HepG2 (cell line): ENCODE data around the gene PRR35. TPM values are rescaled to one million over a fixed set of nuclear protein-coding genes. Genes with fewer than 3 reads are reported as not detected.

ENCODE experiments used
- ATAC-seq: fragments of 200-7000 bp; cut with Tn5 transposase; 3 replicates; pipeline ENCODE4 v1.9.1; 2020; ENCODE audit warnings: mild to moderate bottlenecking, moderate library complexity
- BruUV-seq: library from RNA; stranded (reverse); fragments of 400-500 nt; replicated peaks from 2 replicates; lab custom pipeline; 2021; lab: Mats Ljungman, UMichigan
- CTCF ChIA-PET: fragments of 300-600 bp; formaldehyde crosslinking; extraction: SDS; loops from one replicate; lab custom pipeline; 2021; ENCODE audit warnings: low total read pairs, inconsistent platforms, low intra/inter-chr PET ratio; lab: Yijun Ruan, JAX
- POLR2A ChIA-PET: fragments of 350-600 bp; sonication (Branson Sonifier 250); formaldehyde crosslinking; loops from one replicate; lab custom pipeline; 2020; ENCODE audit warnings: antibody characterized with exemption, inconsistent platforms; lab: Yijun Ruan, JAX
- DNase-seq: peaks from one replicate; pipeline ENCODE4 v3.0.0-alpha.2; 2015; ENCODE audit warnings: low spot score
- FAIRE-seq: peaks from 3 replicates; lab custom pipeline; 2011; peaks lifted over from hg19 to GRCh38; lab: Jason Lieb, UNC
- H2AFZ ChIP-seq: one replicate; pipeline ENCODE4 v1.6.1; 2011; ENCODE audit warnings: low read length, inconsistent platforms
- H3K27ac ChIP-seq: fragments of 300-600 bp; 3 replicates; pipeline ENCODE4 v1.8.0; 2011; ENCODE audit warnings: mixed run types, mild to moderate bottlenecking, mixed read lengths, low read length, inconsistent platforms; ENCODE audit not compliant: insufficient read depth; ENCODE audit errors: extremely low read length
- H3K27me3 ChIP-seq, 2 experiments: fragments of 200-600 bp in 1 of 2; 2 replicates in 1 of 2; 3 replicates in 1 of 2; pipeline versions ENCODE4 v1.6.0 to v1.8.0; 2011; ENCODE audit warnings: low read length in 2 of 2, mild to moderate bottlenecking in 2 of 2, moderate library complexity in 2 of 2, inconsistent platforms in 1 of 2; ENCODE audit not compliant: insufficient read depth in 2 of 2, control insufficient read depth in 1 of 2
- H3K36me3 ChIP-seq, 2 experiments: fragments of 200-600 bp in 1 of 2; replicated peaks in 1 of 2; 2 replicates in 1 of 2; 3 replicates in 1 of 2; pipeline versions ENCODE4 v1.5.1 to v1.8.0; 2011; ENCODE audit warnings: low read length in 2 of 2, inconsistent platforms in 1 of 2; ENCODE audit not compliant: insufficient read depth in 2 of 2, control insufficient read depth in 1 of 2
- H3K4me1 ChIP-seq: 2 replicates; pipeline ENCODE4 v1.5.1; 2012; ENCODE audit warnings: low read length, inconsistent platforms; ENCODE audit not compliant: insufficient read depth
- H3K4me2 ChIP-seq: 2 replicates; pipeline ENCODE4 v1.6.0; 2011; ENCODE audit warnings: low read depth, low read length, inconsistent platforms
- H3K4me3 ChIP-seq, 3 experiments: fragments of 200-600 bp in 1 of 3; sonication (generic), shearing (Covaris generic) in 1 of 3; replicated peaks in 1 of 3; 2 replicates each; pipeline ENCODE4 v1.5.1; 2011 to 2016; ENCODE audit warnings: low read length in 3 of 3, inconsistent platforms in 2 of 3, low read depth in 2 of 3, mild to moderate bottlenecking in 2 of 3, control low read depth in 1 of 3, mixed read lengths in 1 of 3; ENCODE audit not compliant: insufficient read depth in 1 of 3
- H3K79me2 ChIP-seq: one replicate; pipeline ENCODE4 v1.6.1; 2011; ENCODE audit warnings: low read length, inconsistent platforms; ENCODE audit not compliant: insufficient read depth
- H3K9ac ChIP-seq: 2 replicates; pipeline ENCODE4 v1.6.0; 2011; ENCODE audit warnings: mild to moderate bottlenecking, low read depth, low read length, inconsistent platforms; ENCODE audit not compliant: insufficient read depth
- H3K9me3 ChIP-seq: 2 replicates; pipeline ENCODE4 v1.5.1; 2012; ENCODE audit warnings: mild to moderate bottlenecking, low read length
- H4K20me1 ChIP-seq: 2 replicates; pipeline ENCODE4 v1.6.0; 2011; ENCODE audit warnings: inconsistent platforms, mild to moderate bottlenecking, low read length, moderate library complexity; ENCODE audit not compliant: insufficient read depth
- GABPA ChIP-seq, 2 experiments: IDR thresholded peaks; 2 replicates each; pipeline ENCODE4 v1.6.1; 2011 to 2016; ENCODE audit warnings: low read depth in 2 of 2, low read length in 1 of 2, missing biosample characterization in 1 of 2, missing genetic modification characterization in 1 of 2
- HNRNPLL ChIP-seq: fragments of 200-400 bp; formaldehyde crosslinking; IDR thresholded peaks from 2 replicates; pipeline ENCODE4 v1.6.1; 2017; ENCODE audit warnings: mild to moderate bottlenecking, low read depth, low read length; ENCODE audit not compliant: poor library complexity, severe bottlenecking
- MTA3 ChIP-seq: sonication (generic); formaldehyde crosslinking; IDR thresholded peaks from 2 replicates; pipeline ENCODE4 v1.4.0; 2020; ENCODE audit warnings: missing genetic modification reagents
- NPAS2 ChIP-seq: sonication (generic); formaldehyde crosslinking; IDR thresholded peaks from 2 replicates; pipeline ENCODE4 v1.8.0; 2022; ENCODE audit warnings: mild to moderate bottlenecking, missing genetic modification reagents, borderline replicate concordance
- REL ChIP-seq: sonication (generic); formaldehyde crosslinking; conservative IDR thresholded peaks from 2 replicates; pipeline ENCODE4 v1.8.0; 2022; ENCODE audit warnings: mild to moderate bottlenecking, missing genetic modification reagents, moderate library complexity
- RFX5 ChIP-seq: IDR thresholded peaks from 2 replicates; pipeline ENCODE4 v1.6.1; 2011; ENCODE audit warnings: low read depth, low read length, improper control_type of control experiment
- TCF12 ChIP-seq, 2 experiments: fragments of 450-650 bp in 1 of 2; sonication (generic) in 1 of 2; formaldehyde crosslinking in 1 of 2; IDR thresholded peaks; 2 replicates each; pipeline versions ENCODE4 v1.6.1 to v1.8.0; 2017 to 2022; ENCODE audit warnings: antibody characterized with exemption in 1 of 2, mild to moderate bottlenecking in 1 of 2, missing genetic modification reagents in 1 of 2, moderate library complexity in 1 of 2
- YEATS2 ChIP-seq: sonication (generic); formaldehyde crosslinking; IDR thresholded peaks from 2 replicates; pipeline ENCODE4 v1.4.0; 2020; ENCODE audit warnings: missing genetic modification reagents, borderline replicate concordance
- ZNF354B ChIP-seq: sonication (generic); formaldehyde crosslinking; IDR thresholded peaks from 2 replicates; pipeline ENCODE4 v1.8.0; 2022; ENCODE audit warnings: mild to moderate bottlenecking, missing genetic modification reagents
- ZNF546 ChIP-seq: sonication (generic); formaldehyde crosslinking; conservative IDR thresholded peaks from 2 replicates; pipeline ENCODE4 v1.8.1; 2023; ENCODE audit warnings: mild to moderate bottlenecking, missing genetic modification reagents
- WGBS: methylation state at CpG from one replicate; pipeline ENCODE4 v1.1.6; 2017; ENCODE audit warnings: low lambda C conversion rate; 5-methylcytosine and 5-hydroxymethylcytosine counted together
- in situ Hi-C: cut with HindIII; loops from 2 replicates; pipeline ENCODE4 v1.10.0; 2017; ENCODE audit warnings: low pct_unique_long_range_greater_than_20kb; ENCODE audit not compliant: extremely low pct_ligation_motif_present
- intact Hi-C: fragments of 100-400 bp; cut with micrococcal nuclease; formaldehyde crosslinking; loops from one replicate; pipeline ENCODE4 v1.10.0; 2022; ENCODE audit not compliant: unreplicated experiment
- polyA plus RNA-seq, 8 experiments: library from polyadenylated mRNA; depleted of rRNA in 3 of 8; stranded (reverse) in 7 of 8; unstranded in 1 of 8; fragments of >200 nt; fragmentation: Illumina TruSeq in 4 of 8; extraction: Trizol in 4 of 8; gene quantifications; 2 replicates each; pipeline versions ENCODE4 v1.2.1 to v1.2.3, GENCODE V29; 2011 to 2016; ENCODE audit warnings: low read depth in 4 of 8, missing spikeins in 1 of 8, mixed read lengths in 1 of 8; ENCODE audit not compliant: insufficient read depth in 1 of 8
- total RNA-seq, 5 experiments: library from RNA; depleted of rRNA; stranded (reverse); fragments of >200 nt; fragmentation: Illumina TruSeq; extraction: Trizol; gene quantifications; 2 replicates each; pipeline ENCODE4 v1.2.3, GENCODE V29; 2016; ENCODE audit warnings: low read depth in 1 of 5
- TF ChIP-seq, protein P1 (sequence below), 2 experiments: fragments of 450-650 bp in 1 of 2; sonication (generic) in 1 of 2; formaldehyde crosslinking in 1 of 2; IDR thresholded peaks; 2 replicates each; pipeline versions ENCODE4 v1.6.1 to v1.8.0; 2016 to 2022; ENCODE audit warnings: antibody characterized with exemption in 1 of 2, mild to moderate bottlenecking in 1 of 2, missing genetic modification reagents in 1 of 2
- TF ChIP-seq, protein P2 (sequence below): sonication (generic); formaldehyde crosslinking; IDR thresholded peaks from 2 replicates; pipeline ENCODE4 v1.4.0; 2020; ENCODE audit warnings: missing genetic modification reagents, mild to moderate bottlenecking, borderline replicate concordance

The PRR35 gene
- total and polyA plus RNA-seq, 2 of the 13 experiments (the other 11 are each of a cell fraction or from before 2014, with no cell fraction given), result 0.07 to 0.16 TPM

DNA sequence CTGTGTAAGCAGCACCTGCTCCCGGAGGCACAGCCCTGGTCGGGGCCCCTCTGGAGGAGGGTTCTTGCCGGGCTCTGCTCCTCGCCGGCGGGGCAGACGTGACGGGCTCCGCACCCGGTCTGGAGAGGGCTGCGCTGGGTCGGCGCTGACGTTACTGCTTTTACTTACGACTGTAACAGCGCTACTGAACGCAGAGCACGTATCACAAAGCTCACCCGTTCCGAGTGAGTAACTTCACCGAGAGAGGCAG is 28.4 kb downstream of the PRR35 start:
- Histone ChIP-seq H2AFZ (no peak overlapping the region), H3K9me3 (no peaks in the 10 kb centered on the region), H3K9ac (peak overlapping the region; percentile 97), H3K4me1 (peaks cover 63% of the 10 kb centered on the region), H3K79me2 (peaks cover 33% of the 10 kb centered on the region), H3K4me2 (peak overlapping the region; percentile 95), H3K36me3 (no peaks in the 10 kb centered on the region), H3K27me3 (no peaks in the 10 kb centered on the region), H4K20me1 (peaks cover 14% of the 10 kb centered on the region; the same call in 1 of the 2 replicates), H3K27ac (peak overlapping the region; percentile 99), H3K4me3 (peak overlapping the region; percentile 94 to 96 (median 96))
- no peak for FAIRE-seq
- BruUV-seq, result TSS peak; percentile 85
- no peak for DNase-seq
- intact Hi-C loops, result loop anchor here (10.0 kb wide), 1 partner anchor 56 kb away; the partner anchor contains the start of genes MCRIP2 and WDR90
- ChIA-PET POLR2A (interaction anchor here (0.7 to 1.5 kb wide), 9 partner anchors 9 to 191 kb away, joined by 3 to 7 read pairs (median 3); partner anchors contain the start of genes DECR2, METTL26 and WFIKKN1), CTCF (no interaction called here)
- in situ Hi-C loops, result no loop called here
- no CpG with 5 or more reads among the region's 21 CpGs for WGBS
- ATAC-seq, result peak; percentile 0; the same call in 2 of the 3 replicates
- TF ChIP-seq YEATS2 (CRISPR knock-in tag) (no peak), RFX5 (no peak), REL (CRISPR knock-in tag) (no peak), NPAS2 (CRISPR knock-in tag) (no peak), MTA3 (no peak), HNRNPLL (peak; percentile 85), GABPA (IDR thresholded peaks at IDR 0.05; ENCODE audit: low read depth, low read length) (no peak), GABPA (CRISPR knock-in tag; IDR thresholded peaks at IDR 0.05; ENCODE audit: low read depth) (no peak), ZNF546 (CRISPR knock-in tag) (peak; percentile 44; the same call in 1 of the 2 replicates), ZNF354B (CRISPR knock-in tag) (0 out of 2 replicates have a peak, but pooled peaks have one; percentile 50), TCF12 (IDR thresholded peaks at IDR 0.05) (no peak), TCF12 (CRISPR knock-in tag; IDR thresholded peaks at IDR 0.05) (peak; percentile 44; the same call in 1 of the 2 replicates)
- TF ChIP-seq, protein P1, sequence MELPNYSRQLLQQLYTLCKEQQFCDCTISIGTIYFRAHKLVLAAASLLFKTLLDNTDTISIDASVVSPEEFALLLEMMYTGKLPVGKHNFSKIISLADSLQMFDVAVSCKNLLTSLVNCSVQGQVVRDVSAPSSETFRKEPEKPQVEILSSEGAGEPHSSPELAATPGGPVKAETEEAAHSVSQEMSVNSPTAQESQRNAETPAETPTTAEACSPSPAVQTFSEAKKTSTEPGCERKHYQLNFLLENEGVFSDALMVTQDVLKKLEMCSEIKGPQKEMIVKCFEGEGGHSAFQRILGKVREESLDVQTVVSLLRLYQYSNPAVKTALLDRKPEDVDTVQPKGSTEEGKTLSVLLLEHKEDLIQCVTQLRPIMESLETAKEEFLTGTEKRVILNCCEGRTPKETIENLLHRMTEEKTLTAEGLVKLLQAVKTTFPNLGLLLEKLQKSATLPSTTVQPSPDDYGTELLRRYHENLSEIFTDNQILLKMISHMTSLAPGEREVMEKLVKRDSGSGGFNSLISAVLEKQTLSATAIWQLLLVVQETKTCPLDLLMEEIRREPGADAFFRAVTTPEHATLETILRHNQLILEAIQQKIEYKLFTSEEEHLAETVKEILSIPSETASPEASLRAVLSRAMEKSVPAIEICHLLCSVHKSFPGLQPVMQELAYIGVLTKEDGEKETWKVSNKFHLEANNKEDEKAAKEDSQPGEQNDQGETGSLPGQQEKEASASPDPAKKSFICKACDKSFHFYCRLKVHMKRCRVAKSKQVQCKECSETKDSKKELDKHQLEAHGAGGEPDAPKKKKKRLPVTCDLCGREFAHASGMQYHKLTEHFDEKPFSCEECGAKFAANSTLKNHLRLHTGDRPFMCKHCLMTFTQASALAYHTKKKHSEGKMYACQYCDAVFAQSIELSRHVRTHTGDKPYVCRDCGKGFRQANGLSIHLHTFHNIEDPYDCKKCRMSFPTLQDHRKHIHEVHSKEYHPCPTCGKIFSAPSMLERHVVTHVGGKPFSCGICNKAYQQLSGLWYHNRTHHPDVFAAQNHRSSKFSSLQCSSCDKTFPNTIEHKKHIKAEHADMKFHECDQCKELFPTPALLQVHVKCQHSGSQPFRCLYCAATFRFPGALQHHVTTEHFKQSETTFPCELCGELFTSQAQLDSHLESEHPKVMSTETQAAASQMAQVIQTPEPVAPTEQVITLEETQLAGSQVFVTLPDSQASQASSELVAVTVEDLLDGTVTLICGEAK (IDR thresholded peaks at IDR 0.05), result no peak
- TF ChIP-seq, protein P1 (CRISPR knock-in tag; IDR thresholded peaks at IDR 0.05), result peak; percentile 11; the same call in 1 of the 2 replicates
- TF ChIP-seq, protein P2, sequence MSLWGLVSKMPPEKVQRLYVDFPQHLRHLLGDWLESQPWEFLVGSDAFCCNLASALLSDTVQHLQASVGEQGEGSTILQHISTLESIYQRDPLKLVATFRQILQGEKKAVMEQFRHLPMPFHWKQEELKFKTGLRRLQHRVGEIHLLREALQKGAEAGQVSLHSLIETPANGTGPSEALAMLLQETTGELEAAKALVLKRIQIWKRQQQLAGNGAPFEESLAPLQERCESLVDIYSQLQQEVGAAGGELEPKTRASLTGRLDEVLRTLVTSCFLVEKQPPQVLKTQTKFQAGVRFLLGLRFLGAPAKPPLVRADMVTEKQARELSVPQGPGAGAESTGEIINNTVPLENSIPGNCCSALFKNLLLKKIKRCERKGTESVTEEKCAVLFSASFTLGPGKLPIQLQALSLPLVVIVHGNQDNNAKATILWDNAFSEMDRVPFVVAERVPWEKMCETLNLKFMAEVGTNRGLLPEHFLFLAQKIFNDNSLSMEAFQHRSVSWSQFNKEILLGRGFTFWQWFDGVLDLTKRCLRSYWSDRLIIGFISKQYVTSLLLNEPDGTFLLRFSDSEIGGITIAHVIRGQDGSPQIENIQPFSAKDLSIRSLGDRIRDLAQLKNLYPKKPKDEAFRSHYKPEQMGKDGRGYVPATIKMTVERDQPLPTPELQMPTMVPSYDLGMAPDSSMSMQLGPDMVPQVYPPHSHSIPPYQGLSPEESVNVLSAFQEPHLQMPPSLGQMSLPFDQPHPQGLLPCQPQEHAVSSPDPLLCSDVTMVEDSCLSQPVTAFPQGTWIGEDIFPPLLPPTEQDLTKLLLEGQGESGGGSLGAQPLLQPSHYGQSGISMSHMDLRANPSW, result no peak
